ENCODE data around the gene OMP.

OMP gene

GRCh38 chr11:77121096-77121640 lies 18.5 kb downstream of the OMP start:
- DNase-seq (ENCODE audit: low spot score): no peak
- TF ChIP-seq, protein P1, sequence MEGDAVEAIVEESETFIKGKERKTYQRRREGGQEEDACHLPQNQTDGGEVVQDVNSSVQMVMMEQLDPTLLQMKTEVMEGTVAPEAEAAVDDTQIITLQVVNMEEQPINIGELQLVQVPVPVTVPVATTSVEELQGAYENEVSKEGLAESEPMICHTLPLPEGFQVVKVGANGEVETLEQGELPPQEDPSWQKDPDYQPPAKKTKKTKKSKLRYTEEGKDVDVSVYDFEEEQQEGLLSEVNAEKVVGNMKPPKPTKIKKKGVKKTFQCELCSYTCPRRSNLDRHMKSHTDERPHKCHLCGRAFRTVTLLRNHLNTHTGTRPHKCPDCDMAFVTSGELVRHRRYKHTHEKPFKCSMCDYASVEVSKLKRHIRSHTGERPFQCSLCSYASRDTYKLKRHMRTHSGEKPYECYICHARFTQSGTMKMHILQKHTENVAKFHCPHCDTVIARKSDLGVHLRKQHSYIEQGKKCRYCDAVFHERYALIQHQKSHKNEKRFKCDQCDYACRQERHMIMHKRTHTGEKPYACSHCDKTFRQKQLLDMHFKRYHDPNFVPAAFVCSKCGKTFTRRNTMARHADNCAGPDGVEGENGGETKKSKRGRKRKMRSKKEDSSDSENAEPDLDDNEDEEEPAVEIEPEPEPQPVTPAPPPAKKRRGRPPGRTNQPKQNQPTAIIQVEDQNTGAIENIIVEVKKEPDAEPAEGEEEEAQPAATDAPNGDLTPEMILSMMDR (IDR thresholded peaks at IDR 0.05; ENCODE audit: extremely low read depth, insufficient read depth, missing control alignments): no peak
- in situ Hi-C loops (cut with MboI; ENCODE audit: low pct_unique_long_range_greater_than_20kb, low sequenced_read_pairs, unreplicated experiment): no loop called here

DNA sequence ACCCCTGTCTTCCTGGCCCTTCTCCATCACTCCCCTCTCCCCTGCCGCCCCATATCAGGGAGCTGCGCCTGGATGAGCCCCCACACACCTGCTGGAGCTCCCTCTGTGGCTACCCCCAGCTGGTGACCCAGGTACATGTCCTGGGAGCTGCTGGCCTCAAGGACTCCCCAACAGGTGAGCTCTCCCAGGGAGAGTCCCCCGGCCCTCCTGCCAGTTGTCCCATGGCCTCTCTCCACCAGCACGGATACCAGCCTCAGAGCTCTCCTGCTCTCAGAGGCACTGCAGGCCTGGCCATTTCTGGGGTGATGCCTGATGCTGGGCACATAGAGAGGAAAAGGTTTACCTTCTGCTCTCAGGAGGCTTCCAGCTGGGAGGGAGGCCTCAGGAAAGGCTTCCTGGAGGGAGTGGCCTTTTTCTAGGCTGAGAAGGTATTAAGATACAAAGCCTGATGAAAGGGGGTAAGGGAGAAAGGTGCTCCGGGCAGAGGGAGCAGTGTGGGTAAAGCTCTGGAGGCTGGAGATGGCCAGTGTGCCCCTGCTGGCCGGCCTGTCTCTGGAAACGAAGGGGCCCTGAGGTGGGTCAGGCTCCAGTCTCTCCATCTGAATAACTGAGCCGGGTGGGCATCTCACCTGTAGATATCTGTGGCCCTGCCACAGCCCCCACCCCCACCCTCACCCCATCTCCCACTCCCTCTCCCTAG lies 19.4 kb downstream of the OMP start:
- TF ChIP-seq, protein P1 (IDR thresholded peaks at IDR 0.05; ENCODE audit: extremely low read depth, insufficient read depth, missing control alignments): no peak
- no peak for DNase-seq (ENCODE audit: low spot score)
- in situ Hi-C loops (cut with MboI; ENCODE audit: low pct_unique_long_range_greater_than_20kb, low sequenced_read_pairs, unreplicated experiment): no loop called here

GRCh38 chr11:77122576-77123212 lies 20.1 kb downstream of the OMP start:
- TF ChIP-seq, protein P1 (IDR thresholded peaks at IDR 0.05; ENCODE audit: extremely low read depth, insufficient read depth, missing control alignments): no peak
- DNase-seq (ENCODE audit: low spot score): no peak
- in situ Hi-C loops (cut with MboI; ENCODE audit: low pct_unique_long_range_greater_than_20kb, low sequenced_read_pairs, unreplicated experiment): no loop called here

DNA sequence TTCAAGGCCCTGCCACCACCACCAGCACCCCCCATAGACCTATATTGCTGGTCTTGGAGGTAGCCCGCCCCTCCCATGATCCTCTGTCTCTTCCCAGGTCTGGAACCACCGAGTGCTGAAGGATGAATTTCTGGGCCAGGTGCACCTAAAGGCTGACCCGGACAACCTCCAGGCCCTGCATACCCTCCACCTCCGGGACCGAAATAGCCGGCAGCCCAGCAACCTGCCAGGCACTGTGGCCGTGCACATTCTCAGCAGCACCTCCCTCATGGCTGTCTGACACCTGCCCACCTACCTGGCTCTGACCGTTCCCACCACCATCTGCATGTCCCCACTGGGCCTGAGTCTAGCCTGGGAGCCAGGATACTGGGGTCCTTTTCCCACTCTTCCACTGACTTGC lies 21.0 kb downstream of the OMP start:
- DNase-seq (ENCODE audit: low spot score): no peak
- in situ Hi-C loops (cut with MboI; ENCODE audit: low pct_unique_long_range_greater_than_20kb, low sequenced_read_pairs, unreplicated experiment): no loop called here
- TF ChIP-seq, protein P1 (IDR thresholded peaks at IDR 0.05; ENCODE audit: extremely low read depth, insufficient read depth, missing control alignments): no peak

- in situ Hi-C loops (cut with MboI; ENCODE audit: low pct_unique_long_range_greater_than_20kb, low sequenced_read_pairs, unreplicated experiment): no loop called here
- TF ChIP-seq, protein P1 (IDR thresholded peaks at IDR 0.05; ENCODE audit: extremely low read depth, insufficient read depth, missing control alignments): no peak
Measured at GRCh38 chr11:77124041-77124440, 21.4 kb downstream of the OMP start.

GRCh38 chr11:77124488-77124887 lies 21.8 kb downstream of the OMP start:
- in situ Hi-C loops (cut with MboI; ENCODE audit: low pct_unique_long_range_greater_than_20kb, low sequenced_read_pairs, unreplicated experiment): no loop called here
- TF ChIP-seq, protein P1 (IDR thresholded peaks at IDR 0.05; ENCODE audit: extremely low read depth, insufficient read depth, missing control alignments): no peak
- no peak for DNase-seq (ENCODE audit: low spot score)

More at GRCh38 chr11:77124041-77124440, 21.4 kb downstream of the OMP start:
- no peak for DNase-seq (ENCODE audit: low spot score)

All from GM13977 (cell line).